Erythroblast (primary cell): ENCODE results near the gene DNAJC16.

Experiments used
- GATA1 ChIP-seq: IDR thresholded peaks from 2 replicates; pipeline ENCODE4 v1.6.1; 2011; ENCODE audit warnings: low read depth, mild to moderate bottlenecking, control low read depth, low read length, moderate library complexity
- POLR2A ChIP-seq: IDR thresholded peaks from 2 replicates; pipeline ENCODE4 v1.6.1; 2011; ENCODE audit warnings: mild to moderate bottlenecking, low read length

DNA sequence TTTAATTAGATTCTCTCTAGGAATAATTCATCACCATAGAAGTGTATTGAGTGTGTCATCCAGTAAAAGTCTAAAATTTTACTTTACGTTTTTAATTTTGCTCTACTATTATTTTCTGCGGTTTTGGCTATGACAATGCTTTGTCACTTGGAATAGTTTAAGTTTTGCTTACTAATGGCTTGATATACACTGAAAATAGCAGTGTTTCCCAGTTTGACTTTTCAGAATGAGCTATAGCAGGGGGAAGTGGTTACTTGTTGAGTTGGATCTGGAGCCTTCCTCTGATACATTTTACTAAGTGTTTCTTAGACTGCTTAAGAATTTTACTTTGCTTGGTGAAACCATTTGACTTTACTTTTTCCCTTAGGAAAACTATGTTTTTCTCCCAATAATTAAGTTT is 5.0 kb downstream of the DNAJC16 start:
- no peak for TF ChIP-seq POLR2A
- no peak for TF ChIP-seq GATA1
